BLaER1 (cell line): ENCODE results near the gene AATF.

Experiments used
- H3K27ac ChIP-seq: shearing (Covaris generic); formaldehyde crosslinking; 2 replicates; pipeline ENCODE4 v1.8.1; 2022
- H3K27me3 ChIP-seq: shearing (Covaris generic); formaldehyde crosslinking; 2 replicates; pipeline ENCODE4 v1.8.1; 2022
- H3K36me3 ChIP-seq: shearing (Covaris generic); formaldehyde crosslinking; 2 replicates; pipeline ENCODE4 v1.8.1; 2022
- H3K4me1 ChIP-seq: shearing (Covaris generic); formaldehyde crosslinking; 2 replicates; pipeline ENCODE4 v1.8.1; 2022
- H3K4me2 ChIP-seq: shearing (Covaris generic); formaldehyde crosslinking; 2 replicates; pipeline ENCODE4 v1.8.1; 2022
- H3K4me3 ChIP-seq: shearing (Covaris generic); formaldehyde crosslinking; 2 replicates; pipeline ENCODE4 v1.8.1; 2022
- H3K9ac ChIP-seq: shearing (Covaris generic); formaldehyde crosslinking; 2 replicates; pipeline ENCODE4 v1.8.1; 2022
- H3K9me3 ChIP-seq: shearing (Covaris generic); formaldehyde crosslinking; 2 replicates; pipeline ENCODE4 v1.8.1; 2022
- H4K20me1 ChIP-seq: shearing (Covaris generic); formaldehyde crosslinking; 2 replicates; pipeline ENCODE4 v1.8.1; 2022
- Cebpa-rat ChIP-seq: shearing (Covaris generic); IDR thresholded peaks from 2 replicates; pipeline ENCODE4 v1.8.1; 2022

The AATF gene

GRCh38 chr17:36994438-36994837 is 45.7 kb downstream of the AATF start:
- H3K9ac ChIP-seq: no peak overlapping the region
- H3K4me1 ChIP-seq: peaks cover 4% of the 10 kb centered on the region
- H3K4me3 ChIP-seq: no peak overlapping the region
- no peak for TF ChIP-seq Cebpa-rat
- peaks cover 18% of the 10 kb centered on the region; the same call in 1 of the 2 replicates for H4K20me1 ChIP-seq
- H3K27me3 ChIP-seq: no peaks in the 10 kb centered on the region
- no peak overlapping the region for H3K4me2 ChIP-seq
- H3K9me3 ChIP-seq: peaks cover 33% of the 10 kb centered on the region
- peaks cover 96% of the 10 kb centered on the region for H3K36me3 ChIP-seq
- H3K27ac ChIP-seq: no peak overlapping the region

GRCh38 chr17:36999471-36999870 is 50.7 kb downstream of the AATF start:
- no peaks in the 10 kb centered on the region for H3K27me3 ChIP-seq
- no peak overlapping the region for H3K4me3 ChIP-seq
- peaks cover 85% of the 10 kb centered on the region for H3K36me3 ChIP-seq
- no peak for TF ChIP-seq Cebpa-rat
- no peak overlapping the region; the same call in 1 of the 2 replicates for H3K4me2 ChIP-seq
- no peaks in the 10 kb centered on the region for H4K20me1 ChIP-seq
- H3K4me1 ChIP-seq: peaks cover 10% of the 10 kb centered on the region
- no peak overlapping the region for H3K27ac ChIP-seq
- H3K9ac ChIP-seq: no peak overlapping the region
- peaks cover 61% of the 10 kb centered on the region for H3K9me3 ChIP-seq

DNA sequence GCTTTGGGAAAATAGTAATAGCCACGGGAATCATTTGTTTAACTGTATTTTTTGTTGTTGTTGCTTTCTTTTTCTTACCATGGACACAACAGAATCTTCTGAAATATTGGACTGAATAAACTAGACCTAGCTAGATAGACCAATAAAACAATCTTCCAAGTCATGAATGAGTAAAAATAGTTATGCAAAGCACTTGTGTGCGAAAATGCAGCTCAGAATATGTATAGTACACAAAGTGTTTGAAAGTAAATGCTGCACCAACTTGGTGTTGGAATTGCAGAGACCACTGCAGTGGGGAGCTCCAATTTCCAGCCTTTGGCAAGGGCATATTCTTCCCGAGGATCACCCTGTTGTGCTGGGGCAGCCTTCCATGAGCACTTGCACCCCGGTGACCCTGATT is 68.0 kb downstream of the AATF start:
- Histone ChIP-seq H3K4me2 (no peak overlapping the region), H3K9me3 (no peaks in the 10 kb centered on the region), H3K36me3 (peaks cover 56% of the 10 kb centered on the region), H3K4me1 (no peaks in the 10 kb centered on the region), H3K9ac (no peak overlapping the region), H3K4me3 (no peak overlapping the region), H3K27ac (no peak overlapping the region), H4K20me1 (peaks cover 77% of the 10 kb centered on the region), H3K27me3 (no peaks in the 10 kb centered on the region)
- TF ChIP-seq Cebpa-rat: no peak

- Histone ChIP-seq H3K27me3 (no peaks in the 10 kb centered on the region), H3K36me3 (peaks cover 57% of the 10 kb centered on the region), H4K20me1 (peaks cover 71% of the 10 kb centered on the region), H3K4me3 (no peak overlapping the region), H3K27ac (no peak overlapping the region), H3K9me3 (no peaks in the 10 kb centered on the region), H3K4me2 (no peak overlapping the region), H3K9ac (no peak overlapping the region), H3K4me1 (no peaks in the 10 kb centered on the region)
- no peak for TF ChIP-seq Cebpa-rat
These were observed 68.7 kb downstream of the AATF start for GRCh38 chr17:37017404-37017803.

- Histone ChIP-seq H3K9me3 (no peaks in the 10 kb centered on the region), H3K36me3 (peaks cover 64% of the 10 kb centered on the region), H3K27me3 (no peaks in the 10 kb centered on the region), H3K4me3 (no peak overlapping the region), H3K9ac (no peak overlapping the region), H3K4me1 (no peaks in the 10 kb centered on the region), H3K4me2 (no peak overlapping the region), H3K27ac (no peak overlapping the region), H4K20me1 (peaks cover 53% of the 10 kb centered on the region)
- no peak for TF ChIP-seq Cebpa-rat
These were observed 70.5 kb downstream of the AATF start for GRCh38 chr17:37019117-37019740.

- Histone ChIP-seq H3K4me1 (no peaks in the 10 kb centered on the region), H3K4me2 (no peak overlapping the region), H3K9me3 (no peaks in the 10 kb centered on the region), H3K27me3 (no peaks in the 10 kb centered on the region), H3K9ac (no peak overlapping the region), H3K4me3 (no peak overlapping the region), H4K20me1 (peaks cover 47% of the 10 kb centered on the region), H3K27ac (no peak overlapping the region), H3K36me3 (peaks cover 69% of the 10 kb centered on the region)
- TF ChIP-seq Cebpa-rat: no peak
These were observed 71.0 kb downstream of the AATF start for GRCh38 chr17:37019741-37020129.

DNA sequence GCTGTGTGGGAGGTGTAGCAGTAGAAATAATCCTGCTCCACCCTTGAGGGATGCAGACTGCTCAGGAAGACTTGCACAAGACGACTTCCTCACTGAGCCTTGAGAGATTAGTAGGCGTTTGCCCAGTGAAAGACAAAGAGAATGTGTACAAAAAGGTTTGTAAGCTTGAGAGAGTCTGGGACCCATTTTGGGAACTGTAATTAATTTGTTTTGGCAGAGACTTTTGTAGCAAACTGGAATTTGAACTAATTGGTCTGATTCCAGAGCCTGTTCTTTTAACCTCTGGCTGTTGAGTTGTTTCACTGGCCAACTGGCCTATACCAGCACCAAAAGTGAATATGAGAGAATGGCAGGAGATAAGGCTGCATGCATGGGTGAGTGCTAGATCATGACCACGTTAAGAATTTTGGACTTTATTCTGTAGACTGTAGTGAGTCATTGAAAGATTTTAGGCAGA is 75.5 kb downstream of the AATF start:
- no peak overlapping the region for H3K27ac ChIP-seq
- H3K9ac ChIP-seq: no peak overlapping the region
- no peaks in the 10 kb centered on the region for H3K4me1 ChIP-seq
- no peaks in the 10 kb centered on the region for H3K9me3 ChIP-seq
- H3K4me3 ChIP-seq: no peak overlapping the region
- TF ChIP-seq Cebpa-rat: no peak
- H3K4me2 ChIP-seq: no peak overlapping the region
- peaks cover 64% of the 10 kb centered on the region for H3K36me3 ChIP-seq
- H3K27me3 ChIP-seq: no peaks in the 10 kb centered on the region
- peaks cover 4% of the 10 kb centered on the region; the same call in 1 of the 2 replicates for H4K20me1 ChIP-seq

- TF ChIP-seq Cebpa-rat: no peak
- Histone ChIP-seq H3K4me3 (no peak overlapping the region), H3K9ac (no peak overlapping the region), H3K27ac (no peak overlapping the region), H3K27me3 (no peaks in the 10 kb centered on the region), H3K36me3 (peaks cover 67% of the 10 kb centered on the region), H3K9me3 (no peaks in the 10 kb centered on the region), H4K20me1 (no peaks in the 10 kb centered on the region), H3K4me2 (no peak overlapping the region), H3K4me1 (no peaks in the 10 kb centered on the region)
These were observed 76.5 kb downstream of the AATF start for GRCh38 chr17:37025238-37025637.

DNA sequence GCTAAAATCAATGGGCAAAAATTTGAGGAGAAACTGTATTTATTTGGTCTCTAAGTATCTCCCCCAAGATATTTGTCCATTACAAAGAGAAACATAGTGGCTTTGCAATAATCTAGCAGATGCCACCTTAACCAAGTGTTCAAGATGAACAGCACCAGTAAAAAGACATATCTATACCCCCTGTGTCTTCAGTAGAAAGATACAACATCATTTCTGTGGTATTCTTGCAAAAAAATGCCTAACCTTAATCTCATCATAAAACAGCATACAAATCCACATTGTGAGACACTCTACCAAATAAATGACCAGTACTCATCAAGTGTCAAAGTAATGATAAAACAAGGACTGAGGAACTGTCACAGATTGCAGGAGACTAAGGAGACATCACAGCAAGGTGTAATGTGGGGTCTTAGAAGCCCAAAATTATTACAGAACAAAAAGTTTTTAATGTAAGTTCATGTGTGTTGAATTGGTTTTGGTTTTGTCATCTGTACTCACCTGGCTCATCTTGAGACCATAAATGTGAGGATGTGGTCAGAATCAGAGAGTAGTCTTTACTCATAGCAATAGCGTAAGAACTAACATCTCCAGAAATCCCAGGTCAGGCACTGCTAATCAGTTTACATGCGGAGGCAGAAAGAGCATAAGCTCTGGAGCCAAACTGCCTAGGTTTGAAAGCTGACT is 77.2 kb downstream of the AATF start:
- H4K20me1 ChIP-seq: peaks cover 7% of the 10 kb centered on the region; the same call in 1 of the 2 replicates

GRCh38 chr17:37026531-37026869 is 77.7 kb downstream of the AATF start:
- Histone ChIP-seq H3K36me3 (peaks cover 67% of the 10 kb centered on the region), H3K9ac (no peak overlapping the region), H3K27ac (no peak overlapping the region), H3K4me2 (no peak overlapping the region), H3K9me3 (no peaks in the 10 kb centered on the region), H3K4me3 (no peak overlapping the region), H3K27me3 (no peaks in the 10 kb centered on the region), H4K20me1 (peaks cover 10% of the 10 kb centered on the region; the same call in 1 of the 2 replicates), H3K4me1 (no peaks in the 10 kb centered on the region)
- no peak for TF ChIP-seq Cebpa-rat

More for the DNA sequence above, 77.2 kb downstream of the AATF start:
- TF ChIP-seq Cebpa-rat: no peak
- H3K9ac ChIP-seq: no peak overlapping the region
- H3K4me1 ChIP-seq: no peaks in the 10 kb centered on the region
- H3K27ac ChIP-seq: no peak overlapping the region
- H3K9me3 ChIP-seq: no peaks in the 10 kb centered on the region
- peaks cover 67% of the 10 kb centered on the region for H3K36me3 ChIP-seq
- H3K27me3 ChIP-seq: no peaks in the 10 kb centered on the region
- no peak overlapping the region for H3K4me3 ChIP-seq
- no peak overlapping the region for H3K4me2 ChIP-seq
